Large intestine (tissue), 3 donors: ENCODE results near the gene LRRC7. TPM values are rescaled to one million over a fixed set of nuclear protein-coding genes. Genes with fewer than 3 reads are reported as not detected.

ENCODE experiments used
- DNase-seq, 2 donors: peaks; one replicate each; pipeline versions ENCODE4 v3.0.0 to v3.0.0-alpha.2; 2013
- H3K27ac ChIP-seq: one replicate; pipeline ENCODE4 v1.5.1; 2013; ENCODE audit warnings: low read length
- H3K27me3 ChIP-seq: 2 replicates; pipeline ENCODE4 v1.6.1; 2013; ENCODE audit warnings: low read length; ENCODE audit not compliant: control insufficient read depth, insufficient read depth
- H3K36me3 ChIP-seq: 2 replicates; pipeline ENCODE4 v1.6.1; 2013; ENCODE audit warnings: low read length; ENCODE audit not compliant: control insufficient read depth, insufficient read depth
- H3K4me1 ChIP-seq: one replicate; pipeline ENCODE4 v1.6.1; 2013; ENCODE audit warnings: low read length; ENCODE audit not compliant: control insufficient read depth, insufficient read depth
- H3K4me3 ChIP-seq: one replicate; pipeline ENCODE4 v1.5.1; 2013; ENCODE audit warnings: low read length
- H3K9me3 ChIP-seq: one replicate; pipeline ENCODE4 v1.6.1; 2013; ENCODE audit warnings: mild to moderate bottlenecking, low read depth, low read length, moderate library complexity; ENCODE audit not compliant: control insufficient read depth
- WGBS: methylation state at CpG from one replicate; pipeline ENCODE4 v1.1.5; 2013; ENCODE audit warnings: low lambda C conversion rate; ENCODE audit not compliant: insufficient coverage; 5-methylcytosine and 5-hydroxymethylcytosine counted together
- polyA plus RNA-seq: library from polyadenylated mRNA; unstranded; fragments of 120-200 nt; gene quantifications from one replicate; pipeline ENCODE4 v1.2.1, GENCODE V29; 2013

LRRC7 gene
- polyA plus RNA-seq, 1 donor, result 5.1 TPM

GRCh38 chr1:69535490-69535889 is 32.2 kb upstream of the LRRC7 start:
- Histone ChIP-seq H3K4me1 (no peaks in the 10 kb centered on the region), H3K27ac (no peak overlapping the region), H3K4me3 (no peak overlapping the region), H3K27me3 (no peaks in the 10 kb centered on the region), H3K36me3 (no peaks in the 10 kb centered on the region), H3K9me3 (no peaks in the 10 kb centered on the region)
- no CpG with 5 or more reads among the region's 3 CpGs for WGBS
- no peak for DNase-seq

GRCh38 chr1:69540052-69540451 is 27.7 kb upstream of the LRRC7 start:
- Histone ChIP-seq H3K27ac (no peak overlapping the region), H3K36me3 (no peaks in the 10 kb centered on the region), H3K4me3 (no peak overlapping the region), H3K9me3 (no peaks in the 10 kb centered on the region), H3K4me1 (no peaks in the 10 kb centered on the region), H3K27me3 (no peaks in the 10 kb centered on the region)
- no CpG with 5 or more reads among the region's 6 CpGs for WGBS
- no peak for DNase-seq

GRCh38 chr1:69551476-69552324 is 16.0 kb upstream of the LRRC7 start:
- no peak overlapping the region for H3K4me3 ChIP-seq
- 100% methylated on average over 1 of the region's 8 CpGs for WGBS
- no peak for DNase-seq
- H3K27me3 ChIP-seq, result no peaks in the 10 kb centered on the region
- H3K9me3 ChIP-seq, result no peaks in the 10 kb centered on the region
- H3K36me3 ChIP-seq, result no peaks in the 10 kb centered on the region
- no peak overlapping the region for H3K27ac ChIP-seq
- no peaks in the 10 kb centered on the region for H3K4me1 ChIP-seq

GRCh38 chr1:69553726-69554125 is 14.0 kb upstream of the LRRC7 start:
- H3K36me3 ChIP-seq, result no peaks in the 10 kb centered on the region

GRCh38 chr1:69568421-69569174 is 876 bp downstream of the LRRC7 start:
- peak in 1 of 2 donors; percentile 1 for DNase-seq
- Histone ChIP-seq H3K27ac (no peak overlapping the region), H3K27me3 (peaks cover 49% of the 10 kb centered on the region), H3K4me3 (peak overlapping the region; percentile 46), H3K9me3 (no peaks in the 10 kb centered on the region), H3K4me1 (peaks cover 9% of the 10 kb centered on the region), H3K36me3 (no peaks in the 10 kb centered on the region)
- 0% methylated on average over 4 of the region's 47 CpGs for WGBS

More at GRCh38 chr1:69553726-69554125, 14.0 kb upstream of the LRRC7 start:
- no peak overlapping the region for H3K4me3 ChIP-seq
- no CpG with 5 or more reads among the region's 1 CpG for WGBS
- no peak overlapping the region for H3K27ac ChIP-seq
- H3K9me3 ChIP-seq, result no peaks in the 10 kb centered on the region
- no peaks in the 10 kb centered on the region for H3K27me3 ChIP-seq
- DNase-seq, result no peak
- H3K4me1 ChIP-seq, result no peaks in the 10 kb centered on the region

- WGBS, result no CpG with 5 or more reads among the region's 12 CpGs
- Histone ChIP-seq H3K36me3 (no peaks in the 10 kb centered on the region), H3K27ac (no peak overlapping the region), H3K9me3 (no peaks in the 10 kb centered on the region), H3K4me3 (peak overlapping the region; percentile 37), H3K27me3 (peaks cover 49% of the 10 kb centered on the region), H3K4me1 (peaks cover 9% of the 10 kb centered on the region)
- DNase-seq, result peak in 1 of 2 donors; percentile 2
These were observed 1.4 kb downstream of the LRRC7 start for GRCh38 chr1:69569175-69569541.

GRCh38 chr1:69569576-69570328 is 2.0 kb downstream of the LRRC7 start:
- Histone ChIP-seq H3K27me3 (peaks cover 49% of the 10 kb centered on the region), H3K36me3 (no peaks in the 10 kb centered on the region), H3K4me3 (peak overlapping the region; percentile 37), H3K4me1 (peaks cover 9% of the 10 kb centered on the region), H3K27ac (no peak overlapping the region), H3K9me3 (no peaks in the 10 kb centered on the region)
- DNase-seq, result peak; percentile 3 to 9
- WGBS, result 0% methylated on average over 1 of the region's 26 CpGs

- Histone ChIP-seq H3K27me3 (peaks cover 48% of the 10 kb centered on the region), H3K4me1 (peaks cover 9% of the 10 kb centered on the region), H3K9me3 (no peaks in the 10 kb centered on the region), H3K36me3 (no peaks in the 10 kb centered on the region), H3K27ac (no peak overlapping the region), H3K4me3 (peak overlapping the region; percentile 37)
- no peak for DNase-seq
- WGBS, result no CpG with 5 or more reads among the region's 10 CpGs
These were observed 2.6 kb downstream of the LRRC7 start for GRCh38 chr1:69570356-69570755.

- WGBS, result 100% methylated on average over 1 of the region's 2 CpGs
- no peak overlapping the region for H3K27ac ChIP-seq
- no peaks in the 10 kb centered on the region for H3K9me3 ChIP-seq
- peaks cover 27% of the 10 kb centered on the region for H3K27me3 ChIP-seq
- no peak overlapping the region for H3K4me3 ChIP-seq
- no peak for DNase-seq
- H3K36me3 ChIP-seq, result no peaks in the 10 kb centered on the region
- H3K4me1 ChIP-seq, result peaks cover 3% of the 10 kb centered on the region
These were observed 5.2 kb downstream of the LRRC7 start for GRCh38 chr1:69572921-69573320.

GRCh38 chr1:69573911-69574310 is 6.2 kb downstream of the LRRC7 start:
- no peaks in the 10 kb centered on the region for H3K36me3 ChIP-seq
- H3K9me3 ChIP-seq, result no peaks in the 10 kb centered on the region
- no peak overlapping the region for H3K4me3 ChIP-seq
- peaks cover 19% of the 10 kb centered on the region for H3K27me3 ChIP-seq
- DNase-seq, result no peak
- WGBS, result 0% methylated on average over 1 of the region's 2 CpGs
- H3K4me1 ChIP-seq, result no peaks in the 10 kb centered on the region
- H3K27ac ChIP-seq, result no peak overlapping the region
